ENCODE results near the gene SP8.

Gene SP8

GRCh38 chr7:20741801-20742200 is 44.9 kb downstream of the SP8 start:
- H3K4me1 ChIP-seq (ENCODE audit: control insufficient read depth, insufficient read depth, low read length): no peaks in the 10 kb centered on the region
- H3K4me3 ChIP-seq (ENCODE audit: low read length): no peak overlapping the region
- H3K9ac ChIP-seq (ENCODE audit: low read length): no peak overlapping the region
- no peaks in the 10 kb centered on the region for H3K36me3 ChIP-seq (ENCODE audit: control insufficient read depth, insufficient read depth, low read length)
- H3K27me3 ChIP-seq (ENCODE audit: control insufficient read depth, insufficient read depth, low read length): no peaks in the 10 kb centered on the region
- H3K9me3 ChIP-seq (ENCODE audit: control insufficient read depth, low read length): no peaks in the 10 kb centered on the region

- no peak overlapping the region for H3K9ac ChIP-seq (ENCODE audit: low read length)
- H3K36me3 ChIP-seq (ENCODE audit: control insufficient read depth, insufficient read depth, low read length): no peaks in the 10 kb centered on the region
- H3K4me1 ChIP-seq (ENCODE audit: control insufficient read depth, insufficient read depth, low read length): no peaks in the 10 kb centered on the region
- no peaks in the 10 kb centered on the region for H3K27me3 ChIP-seq (ENCODE audit: control insufficient read depth, insufficient read depth, low read length)
- H3K4me3 ChIP-seq (ENCODE audit: low read length): no peak overlapping the region
- no peaks in the 10 kb centered on the region for H3K9me3 ChIP-seq (ENCODE audit: control insufficient read depth, low read length)
Observed at GRCh38 chr7:20738518-20739481, 47.9 kb downstream of the SP8 start.

DNA sequence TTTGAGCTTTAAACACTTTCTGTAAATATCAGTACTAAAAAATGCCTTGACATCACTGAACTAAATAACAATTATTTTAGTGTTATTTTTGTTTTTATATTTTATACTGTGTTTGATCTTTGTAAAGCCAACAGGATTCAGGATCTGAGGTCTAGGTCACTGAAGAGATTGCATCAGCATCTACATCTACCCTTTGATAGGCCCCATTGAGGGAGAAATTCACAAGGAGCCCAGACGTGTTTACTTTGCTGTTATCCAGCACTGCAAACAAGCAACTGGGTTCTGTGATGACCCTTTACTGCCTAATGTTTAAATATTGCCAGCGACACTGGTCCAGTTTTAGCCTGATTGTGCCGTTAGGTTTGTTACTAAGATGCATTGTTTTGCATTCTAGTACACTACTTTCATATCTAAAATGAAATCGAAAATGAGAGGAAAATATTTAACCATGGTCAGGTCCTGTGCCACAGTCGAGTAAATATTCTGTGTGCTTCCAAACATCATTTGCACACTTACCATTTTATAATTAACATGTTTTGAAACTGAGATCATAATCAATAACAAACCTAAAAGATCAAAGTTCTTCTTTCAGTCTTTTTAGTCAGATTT is 48.7 kb downstream of the SP8 start:
- Histone ChIP-seq H3K4me1 (ENCODE audit: control insufficient read depth, insufficient read depth, low read length) (no peaks in the 10 kb centered on the region), H3K4me3 (ENCODE audit: low read length) (no peak overlapping the region), H3K36me3 (ENCODE audit: control insufficient read depth, insufficient read depth, low read length) (no peaks in the 10 kb centered on the region), H3K27me3 (ENCODE audit: control insufficient read depth, insufficient read depth, low read length) (no peaks in the 10 kb centered on the region), H3K9me3 (ENCODE audit: control insufficient read depth, low read length) (no peaks in the 10 kb centered on the region), H3K9ac (ENCODE audit: low read length) (no peak overlapping the region)

- Histone ChIP-seq H3K36me3 (ENCODE audit: control insufficient read depth, insufficient read depth, low read length) (no peaks in the 10 kb centered on the region), H3K27me3 (ENCODE audit: control insufficient read depth, insufficient read depth, low read length) (no peaks in the 10 kb centered on the region), H3K4me3 (ENCODE audit: low read length) (no peak overlapping the region), H3K9ac (ENCODE audit: low read length) (no peak overlapping the region), H3K9me3 (ENCODE audit: control insufficient read depth, low read length) (no peaks in the 10 kb centered on the region), H3K4me1 (ENCODE audit: control insufficient read depth, insufficient read depth, low read length) (no peaks in the 10 kb centered on the region)
Observed at GRCh38 chr7:20735346-20736065, 51.2 kb downstream of the SP8 start.

Measured in mucosa of stomach (tissue), 1 donor.